ENCODE results near the gene BZW1. TPM values are rescaled to one million over a fixed set of nuclear protein-coding genes. Genes with fewer than 3 reads are reported as not detected.

BZW1 gene
- polyA plus RNA-seq, 1 of the 3 experiments (the other 2 are of a cell fraction): 131 TPM

DNA sequence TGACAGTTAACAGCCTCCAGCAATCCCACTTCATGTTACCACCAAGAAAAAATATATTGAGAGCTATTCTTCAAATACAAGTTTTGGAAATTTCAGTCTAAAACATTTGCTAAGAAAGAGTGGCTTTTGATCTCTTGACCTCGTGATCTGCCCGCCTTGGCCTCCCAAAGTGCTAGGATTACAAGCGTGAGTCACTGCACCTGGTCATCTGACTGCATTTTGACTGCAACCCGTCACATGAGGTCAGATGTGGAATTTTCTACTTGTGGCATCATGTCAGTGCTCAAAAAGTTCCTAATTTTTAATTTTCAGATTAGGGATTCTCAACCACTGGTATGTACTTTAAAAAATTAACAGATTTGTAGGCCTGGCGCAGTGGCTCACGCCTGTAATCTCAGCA is 61.9 kb downstream of the BZW1 start:
- POLR2A ChIA-PET: no interaction called here
- 91% methylated on average over 6 of the region's 6 CpGs for WGBS (ENCODE audit: low lambda C conversion rate)

More for the DNA sequence above, 61.9 kb downstream of the BZW1 start:
- Histone ChIP-seq H3K9me3 (no peaks in the 10 kb centered on the region), H3K9ac (no peak overlapping the region), H3K79me2 (ENCODE audit: insufficient read depth) (no peaks in the 10 kb centered on the region), H3K36me3 (replicated peaks in 1 of 2; ENCODE audit: control insufficient read depth in 1 of 2, insufficient read depth in 2 of 2, low read length in 1 of 2) (peaks cover 24 to 55% of the 10 kb centered on the region in 2 experiments), H3F3A (replicated peaks; ENCODE audit: insufficient read depth) (peaks cover 18% of the 10 kb centered on the region), H3K4me2 (no peak overlapping the region), H4K20me1 (ENCODE audit: insufficient read depth) (no peaks in the 10 kb centered on the region), H3K27me3 (ENCODE audit: insufficient read depth) (no peaks in the 10 kb centered on the region), H3K4me1 (ENCODE audit: control insufficient read depth in 1 of 2, insufficient read depth in 2 of 2, low read depth in 1 of 2, low read length in 1 of 2) (no peaks in the 10 kb centered on the region), H3K27ac (ENCODE audit: low read depth in 2 of 2, low read length in 1 of 2) (no peak overlapping the region), H2AFZ (ENCODE audit: low read depth) (no peak overlapping the region), H3K4me3 (ENCODE audit: low read depth in 2 of 2, low read length in 1 of 2) (no peak overlapping the region), H3K9me2 (no peaks in the 10 kb centered on the region)
- DNase-seq: no peak
- CTCF ChIA-PET: no interaction called here
- TF ChIP-seq RXRA (IDR thresholded peaks at IDR 0.05; ENCODE audit: borderline replicate concordance, low read depth): no peak
- no peak for TF ChIP-seq TCF12 (IDR thresholded peaks at IDR 0.05)
- no peak for TF ChIP-seq JUND (IDR thresholded peaks at IDR 0.05)
- no peak for TF ChIP-seq FOSL2 (IDR thresholded peaks at IDR 0.05; ENCODE audit: borderline replicate concordance, low read depth)
- TF ChIP-seq NRF1 (IDR thresholded peaks at IDR 0.05; ENCODE audit: low read depth, low read length): no peak
- TF ChIP-seq, protein P1, sequence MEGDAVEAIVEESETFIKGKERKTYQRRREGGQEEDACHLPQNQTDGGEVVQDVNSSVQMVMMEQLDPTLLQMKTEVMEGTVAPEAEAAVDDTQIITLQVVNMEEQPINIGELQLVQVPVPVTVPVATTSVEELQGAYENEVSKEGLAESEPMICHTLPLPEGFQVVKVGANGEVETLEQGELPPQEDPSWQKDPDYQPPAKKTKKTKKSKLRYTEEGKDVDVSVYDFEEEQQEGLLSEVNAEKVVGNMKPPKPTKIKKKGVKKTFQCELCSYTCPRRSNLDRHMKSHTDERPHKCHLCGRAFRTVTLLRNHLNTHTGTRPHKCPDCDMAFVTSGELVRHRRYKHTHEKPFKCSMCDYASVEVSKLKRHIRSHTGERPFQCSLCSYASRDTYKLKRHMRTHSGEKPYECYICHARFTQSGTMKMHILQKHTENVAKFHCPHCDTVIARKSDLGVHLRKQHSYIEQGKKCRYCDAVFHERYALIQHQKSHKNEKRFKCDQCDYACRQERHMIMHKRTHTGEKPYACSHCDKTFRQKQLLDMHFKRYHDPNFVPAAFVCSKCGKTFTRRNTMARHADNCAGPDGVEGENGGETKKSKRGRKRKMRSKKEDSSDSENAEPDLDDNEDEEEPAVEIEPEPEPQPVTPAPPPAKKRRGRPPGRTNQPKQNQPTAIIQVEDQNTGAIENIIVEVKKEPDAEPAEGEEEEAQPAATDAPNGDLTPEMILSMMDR (IDR thresholded peaks at IDR 0.05): no peak
- TF ChIP-seq FOXJ3 (CRISPR knock-in tag; IDR thresholded peaks at IDR 0.05): no peak
- no peak for TF ChIP-seq POLR2AphosphoS5 (IDR thresholded peaks at IDR 0.05; ENCODE audit: low read depth, low read length)
- no peak for TF ChIP-seq EP300 (IDR thresholded peaks at IDR 0.05; ENCODE audit: borderline replicate concordance in 1 of 2, low read depth in 1 of 2, low read length in 1 of 2)
- TF ChIP-seq, protein P2, sequence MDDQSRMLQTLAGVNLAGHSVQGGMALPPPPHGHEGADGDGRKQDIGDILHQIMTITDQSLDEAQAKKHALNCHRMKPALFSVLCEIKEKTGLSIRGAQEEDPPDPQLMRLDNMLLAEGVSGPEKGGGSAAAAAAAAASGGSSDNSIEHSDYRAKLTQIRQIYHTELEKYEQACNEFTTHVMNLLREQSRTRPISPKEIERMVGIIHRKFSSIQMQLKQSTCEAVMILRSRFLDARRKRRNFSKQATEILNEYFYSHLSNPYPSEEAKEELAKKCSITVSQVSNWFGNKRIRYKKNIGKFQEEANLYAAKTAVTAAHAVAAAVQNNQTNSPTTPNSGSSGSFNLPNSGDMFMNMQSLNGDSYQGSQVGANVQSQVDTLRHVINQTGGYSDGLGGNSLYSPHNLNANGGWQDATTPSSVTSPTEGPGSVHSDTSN (IDR thresholded peaks at IDR 0.05): no peak
- TF ChIP-seq, protein P3, sequence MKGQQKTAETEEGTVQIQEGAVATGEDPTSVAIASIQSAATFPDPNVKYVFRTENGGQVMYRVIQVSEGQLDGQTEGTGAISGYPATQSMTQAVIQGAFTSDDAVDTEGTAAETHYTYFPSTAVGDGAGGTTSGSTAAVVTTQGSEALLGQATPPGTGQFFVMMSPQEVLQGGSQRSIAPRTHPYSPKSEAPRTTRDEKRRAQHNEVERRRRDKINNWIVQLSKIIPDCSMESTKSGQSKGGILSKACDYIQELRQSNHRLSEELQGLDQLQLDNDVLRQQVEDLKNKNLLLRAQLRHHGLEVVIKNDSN (IDR thresholded peaks at IDR 0.05; ENCODE audit: borderline replicate concordance, low read depth): no peak
- TF ChIP-seq, protein P4, sequence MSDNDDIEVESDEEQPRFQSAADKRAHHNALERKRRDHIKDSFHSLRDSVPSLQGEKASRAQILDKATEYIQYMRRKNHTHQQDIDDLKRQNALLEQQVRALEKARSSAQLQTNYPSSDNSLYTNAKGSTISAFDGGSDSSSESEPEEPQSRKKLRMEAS (IDR thresholded peaks at IDR 0.05; ENCODE audit: low read depth): no peak
- no peak for TF ChIP-seq MEF2A (IDR thresholded peaks at IDR 0.05; ENCODE audit: borderline replicate concordance, low read depth)
- no peak for TF ChIP-seq RAD21 (IDR thresholded peaks at IDR 0.05; ENCODE audit: low read length)
- no peak for TF ChIP-seq GABPA (IDR thresholded peaks at IDR 0.05; ENCODE audit: low read depth)

Small RNA genes lying within 50 kb of the gene (small RNA-seq; reads per million reads assigned to genes)
- gene RF00019: 0 reads per million in 7 experiments
- 0 to 4.2 (median 0) reads per million in 7 experiments for gene RNA5SP115
- 0 to 0.52 (median 0) reads per million in 7 experiments for gene RNU1-133P
- gene RNU6-31P: 0 reads per million in 7 experiments

Other genes with a start within 250 kb of the BZW1 start
- gene AOX1, start 225.9 kb upstream of the BZW1 start, polyA plus RNA-seq (2012; rRNA removed): 3.3 and 4.6 TPM in 2 replicates
- gene CLK1, start 52.7 kb downstream of the BZW1 start, polyA plus RNA-seq (2012; rRNA removed): 31.1 and 40.1 TPM in 2 replicates
- gene PPIL3, start 77.2 kb downstream of the BZW1 start, polyA plus RNA-seq (2012; rRNA removed): 44.9 and 56.5 TPM in 2 replicates
- gene NIF3L1, start 77.5 kb downstream of the BZW1 start, polyA plus RNA-seq (2012; rRNA removed): 52.4 and 77.6 TPM in 2 replicates
- 3.4 and 3.9 TPM in 2 replicates for gene ORC2, start 151.8 kb downstream of the BZW1 start, polyA plus RNA-seq (2012; rRNA removed)